NCI-H345 treated with DMSO at 0.1 percent for 48 hours (cell line): ENCODE results near the gene BLMH.
"Not testable (repeated sequence)": the region's sequence is repeated elsewhere in the genome, so short reads cannot be mapped to it uniquely, and the experiment has no call there.

ENCODE experiments used
- DNase-seq: peaks from one replicate; lab custom pipeline; 2025; ENCODE audit not compliant: unreplicated experiment; lab: John Stamatoyannopoulos, UW

The BLMH gene

GRCh38 chr17:30207655-30208054 lies 84.1 kb downstream of the BLMH start:
- no peak for DNase-seq

- no peak for DNase-seq
Observed at GRCh38 chr17:30203471-30203981, 88.2 kb downstream of the BLMH start.

- DNase-seq: not testable (repeated sequence)
Observed at GRCh38 chr17:30200656-30201055, 91.1 kb downstream of the BLMH start.

DNA sequence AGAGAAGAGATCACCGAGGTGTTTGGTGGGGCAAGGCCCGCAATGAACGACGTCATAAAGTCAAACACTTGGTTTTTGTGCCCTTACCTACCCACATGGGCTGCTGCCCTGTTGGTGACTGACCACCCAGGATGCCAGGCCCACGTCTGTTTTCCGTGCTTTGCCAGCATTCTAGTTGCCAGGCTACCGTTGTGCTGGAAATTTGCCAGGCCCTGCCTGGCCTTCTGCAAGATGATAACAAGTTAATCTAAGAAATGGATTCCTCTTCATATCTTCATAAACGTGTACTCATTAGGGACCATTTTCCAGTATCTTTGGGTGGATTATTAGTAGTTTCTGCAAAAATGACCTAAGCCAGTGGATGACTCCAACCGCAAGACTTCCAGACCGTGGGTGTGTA lies 91.6 kb downstream of the BLMH start:
- no peak for DNase-seq

DNA sequence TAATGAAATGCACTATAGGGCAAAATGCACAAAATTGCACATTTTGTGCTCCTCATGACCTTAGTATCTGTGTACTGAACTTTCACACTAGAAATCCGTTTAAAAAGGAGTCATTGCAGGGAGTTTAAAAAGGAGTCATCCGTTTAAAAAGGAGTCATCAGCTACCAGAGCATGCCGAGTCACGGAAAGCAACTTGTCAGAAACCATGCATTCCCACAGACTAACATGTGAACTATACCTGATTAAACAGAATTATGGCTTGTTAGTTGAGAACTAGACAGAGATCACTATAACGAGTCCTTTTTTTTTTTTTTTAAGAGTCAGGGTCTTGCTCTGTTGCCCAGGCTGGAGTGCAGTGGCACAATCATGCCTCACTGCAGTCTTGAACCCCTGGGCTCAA lies 92.1 kb downstream of the BLMH start:
- DNase-seq: no peak
